ENCODE measurements around the gene PLEKHA8. TPM values are rescaled to one million over a fixed set of nuclear protein-coding genes. Genes with fewer than 3 reads are reported as not detected.

PLEKHA8 gene
- total and polyA plus RNA-seq, 2 of the 8 experiments (the other 6 are each of a cell fraction or from before 2014, with no cell fraction given): 10.7 to 44.0 TPM

GRCh38 chr7:30115709-30116297 lies 87.6 kb downstream of the PLEKHA8 start (continued):
- TF ChIP-seq POLR2AphosphoS5 (IDR thresholded peaks at IDR 0.05; ENCODE audit: low read depth, low read length) (peak; percentile 37; the same call in 1 of the 2 replicates), JUN (IDR thresholded peaks at IDR 0.05; ENCODE audit: low read depth, low read length) (peak; percentile 84; the same call in 1 of the 2 replicates), GABPA (IDR thresholded peaks at IDR 0.05; ENCODE audit: borderline replicate concordance, insufficient read depth, low read length) (no peak), USF2 (IDR thresholded peaks at IDR 0.05; ENCODE audit: low read length) (no peak), YY1 (IDR thresholded peaks at IDR 0.05; ENCODE audit: low read depth, low read length) (no peak), CREB1 (IDR thresholded peaks at IDR 0.05) (no peak), CHD7 (IDR thresholded peaks at IDR 0.05; ENCODE audit: insufficient replicate concordance, low read length) (no peak), SP2 (IDR thresholded peaks at IDR 0.05; ENCODE audit: low read length) (no peak), CBX5 (IDR thresholded peaks at IDR 0.05; ENCODE audit: low read depth, low read length) (no peak), BACH1 (IDR thresholded peaks at IDR 0.05; ENCODE audit: low read length) (no peak)
